Endodermal cell (in vitro differentiated cells): ENCODE measurements around the gene MAN2B2. TPM values are rescaled to one million over a fixed set of nuclear protein-coding genes. Genes with fewer than 3 reads are reported as not detected.

Source experiments
- DNase-seq: peaks from one replicate; pipeline ENCODE4 v3.0.0-alpha.2; 2017
- H3K27ac ChIP-seq: 2 replicates; pipeline ENCODE4 v1.5.1; 2013; ENCODE audit warnings: mild to moderate bottlenecking, low read depth, low read length, moderate library complexity
- H3K27me3 ChIP-seq: 2 replicates; pipeline ENCODE4 v1.6.1; 2013; ENCODE audit warnings: mild to moderate bottlenecking, low read length, moderate library complexity; ENCODE audit not compliant: insufficient read depth, control insufficient read depth, poor library complexity, severe bottlenecking
- H3K36me3 ChIP-seq: 2 replicates; pipeline ENCODE4 v1.7.0; 2013; ENCODE audit warnings: mild to moderate bottlenecking, low read length, moderate library complexity; ENCODE audit not compliant: control insufficient read depth, insufficient read depth
- H3K4me1 ChIP-seq: one replicate; pipeline ENCODE4 v1.7.0; 2013; ENCODE audit warnings: low read length; ENCODE audit not compliant: control insufficient read depth, insufficient read depth
- H3K4me3 ChIP-seq: 2 replicates; pipeline ENCODE4 v1.5.1; 2013; ENCODE audit warnings: mild to moderate bottlenecking, low read length, moderate library complexity
- H3K9ac ChIP-seq: 2 replicates; pipeline ENCODE4 v1.6.1; 2013; ENCODE audit warnings: mild to moderate bottlenecking, low read length, moderate library complexity; ENCODE audit not compliant: poor library complexity, severe bottlenecking; ENCODE audit errors: extremely low read depth
- H3K9me3 ChIP-seq: 2 replicates; pipeline ENCODE4 v1.6.1; 2013; ENCODE audit warnings: mild to moderate bottlenecking, low read length, moderate library complexity; ENCODE audit not compliant: control insufficient read depth
- H3K27ac Mint-ChIP-seq: 2 replicates; pipeline ENCODE4 v1.8.0; 2020; ENCODE audit warnings: mixed read lengths
- H3K27me3 Mint-ChIP-seq: 2 replicates; pipeline ENCODE4 v1.8.0; 2021; ENCODE audit warnings: mild to moderate bottlenecking, mixed read lengths; ENCODE audit not compliant: insufficient read depth
- H3K36me3 Mint-ChIP-seq: 2 replicates; pipeline ENCODE4 v1.8.0; 2020; ENCODE audit warnings: low read depth, mixed read lengths
- H3K4me1 Mint-ChIP-seq: 2 replicates; pipeline ENCODE4 v1.8.0; 2020; ENCODE audit warnings: mixed read lengths
- H3K4me3 Mint-ChIP-seq: 2 replicates; pipeline ENCODE4 v1.8.0; 2020; ENCODE audit warnings: mild to moderate bottlenecking, moderate library complexity, mixed read lengths
- H3K9me3 Mint-ChIP-seq: 2 replicates; pipeline ENCODE4 v1.8.0; 2020; ENCODE audit warnings: mild to moderate bottlenecking, mixed read lengths
- CTCF ChIP-seq: fragments of 200-600 bp; sonication (generic); conservative IDR thresholded peaks from 2 replicates; pipeline ENCODE4 v1.5.0; 2021; ENCODE audit warnings: antibody characterized with exemption, mild to moderate bottlenecking
- WGBS, 2 experiments: methylation state at CpG; one replicate each; pipeline versions ENCODE4 v1.1.5 to v1.1.7; 2013; ENCODE audit warnings: missing lambda C conversion rate in 2 of 2, mixed read lengths in 1 of 2; ENCODE audit not compliant: insufficient coverage in 1 of 2, insufficient read length in 1 of 2; 5-methylcytosine and 5-hydroxymethylcytosine counted together
- total RNA-seq, 2 donors: library from RNA; stranded (reverse); fragmentation: NEBNext Ultra II Directional in 1 of 2; extraction: Animal tissue kit (Norgen Biotek cat#: 25700) in 1 of 2; gene quantifications; 2 replicates in 1 of 2; 3 replicates in 1 of 2; pipeline ENCODE4 v1.2.1, GENCODE V29; 2021

MAN2B2 gene
- total RNA-seq, 2 donors from 2014 or later: 13.3 to 20.8 TPM

- no peak overlapping the region for H3K9ac ChIP-seq
- Mint-ChIP-seq H3K36me3 (peaks cover 35% of the 10 kb centered on the region), H3K27ac (no peak overlapping the region), H3K27me3 (peaks cover 17% of the 10 kb centered on the region), H3K9me3 (peaks cover 2% of the 10 kb centered on the region), H3K4me3 (peak overlapping the region; percentile 66), H3K4me1 (no peaks in the 10 kb centered on the region)
- WGBS, 2 experiments: 91 to 97% methylated on average over 4 to 9 of the region's 9 CpGs
- H3K4me3 ChIP-seq: no peak overlapping the region
- H3K9me3 ChIP-seq: no peaks in the 10 kb centered on the region
- no peaks in the 10 kb centered on the region for H3K4me1 ChIP-seq
- no peak overlapping the region for H3K27ac ChIP-seq
- no peak for DNase-seq
- no peak for TF ChIP-seq CTCF
- peaks cover 20% of the 10 kb centered on the region for H3K36me3 ChIP-seq
- peaks cover 21% of the 10 kb centered on the region for H3K27me3 ChIP-seq
Observed at GRCh38 chr4:6576932-6577331, 1.9 kb downstream of the MAN2B2 start.

GRCh38 chr4:6577409-6577808 is 2.4 kb downstream of the MAN2B2 start:
- Mint-ChIP-seq H3K27me3 (peaks cover 15% of the 10 kb centered on the region), H3K27ac (no peak overlapping the region), H3K36me3 (peaks cover 39% of the 10 kb centered on the region), H3K4me1 (no peaks in the 10 kb centered on the region), H3K4me3 (no peak overlapping the region), H3K9me3 (peaks cover 2% of the 10 kb centered on the region)
- Histone ChIP-seq H3K27me3 (peaks cover 20% of the 10 kb centered on the region), H3K36me3 (peaks cover 25% of the 10 kb centered on the region), H3K27ac (no peak overlapping the region), H3K4me3 (no peak overlapping the region), H3K4me1 (no peaks in the 10 kb centered on the region), H3K9me3 (no peaks in the 10 kb centered on the region), H3K9ac (no peak overlapping the region)
- no peak for TF ChIP-seq CTCF
- no peak for DNase-seq
- WGBS, 2 experiments: 91% methylated on average over 6 to 10 of the region's 10 CpGs

- H3K9me3 ChIP-seq: peaks cover 6% of the 10 kb centered on the region
- DNase-seq: no peak
- peaks cover 8% of the 10 kb centered on the region for H3K27me3 Mint-ChIP-seq
- no peak overlapping the region for H3K27ac ChIP-seq
- no peak overlapping the region for H3K4me3 Mint-ChIP-seq
- no peak overlapping the region for H3K4me3 ChIP-seq
- no peaks in the 10 kb centered on the region for H3K4me1 ChIP-seq
- no peak overlapping the region for H3K27ac Mint-ChIP-seq
- H3K9me3 Mint-ChIP-seq: peaks cover 9% of the 10 kb centered on the region
- 86 to 92% methylated on average over 2 to 9 of the region's 9 CpGs for WGBS, 2 experiments
- peaks cover 45% of the 10 kb centered on the region for H3K36me3 Mint-ChIP-seq
- H3K27me3 ChIP-seq: peaks cover 12% of the 10 kb centered on the region
- no peak for TF ChIP-seq CTCF
- no peaks in the 10 kb centered on the region for H3K4me1 Mint-ChIP-seq
- peaks cover 30% of the 10 kb centered on the region for H3K36me3 ChIP-seq
- H3K9ac ChIP-seq: no peak overlapping the region
Observed at GRCh38 chr4:6578221-6578620, 3.2 kb downstream of the MAN2B2 start.
